ENCODE results near the gene SEPTIN5.

- TF ChIP-seq POLR2A (IDR thresholded peaks at IDR 0.05) (no peak), EP300 (IDR thresholded peaks at IDR 0.05) (no peak)
These were observed 2.9 kb downstream of the SEPTIN5 start for GRCh38 chr22:19717181-19717580.

Measured in sigmoid colon (tissue), 4 donors.